Erythroblast (primary cell): Measurements from ENCODE around the gene IFITM1.
"Not testable (repeated sequence)": the region's sequence is repeated elsewhere in the genome, so short reads cannot be mapped to it uniquely, and the experiment has no call there.

ENCODE experiments used
- GATA1 ChIP-seq: IDR thresholded peaks from 2 replicates; pipeline ENCODE4 v1.6.1; 2011; ENCODE audit warnings: low read depth, mild to moderate bottlenecking, control low read depth, low read length, moderate library complexity
- POLR2A ChIP-seq: IDR thresholded peaks from 2 replicates; pipeline ENCODE4 v1.6.1; 2011; ENCODE audit warnings: mild to moderate bottlenecking, low read length

- TF ChIP-seq POLR2A, GATA1: not testable (repeated sequence)
These were observed 26.6 kb upstream of the IFITM1 start for GRCh38 chr11:286977-287820.
